Astrocyte of the cerebellum (primary cell): ENCODE data around the gene DLD.

Experiments
- DNase-seq: peaks from one replicate; pipeline ENCODE4 v3.0.0-alpha.2; 2011; ENCODE audit warnings: low read depth
- H3K4me3 ChIP-seq: 2 replicates; pipeline ENCODE4 v1.5.1; 2011; ENCODE audit warnings: mild to moderate bottlenecking, low read depth, low read length, moderate library complexity
- CTCF ChIP-seq: IDR thresholded peaks from 2 replicates; pipeline ENCODE4 v1.5.1; 2012; ENCODE audit warnings: low read length, low read depth, moderate library complexity, mild to moderate bottlenecking; ENCODE audit errors: missing control alignments
- in situ Hi-C: cut with HindIII; loops from 2 replicates; pipeline ENCODE4 v1.10.0; 2017; ENCODE audit warnings: low sequenced_read_pairs

The DLD gene

DNA sequence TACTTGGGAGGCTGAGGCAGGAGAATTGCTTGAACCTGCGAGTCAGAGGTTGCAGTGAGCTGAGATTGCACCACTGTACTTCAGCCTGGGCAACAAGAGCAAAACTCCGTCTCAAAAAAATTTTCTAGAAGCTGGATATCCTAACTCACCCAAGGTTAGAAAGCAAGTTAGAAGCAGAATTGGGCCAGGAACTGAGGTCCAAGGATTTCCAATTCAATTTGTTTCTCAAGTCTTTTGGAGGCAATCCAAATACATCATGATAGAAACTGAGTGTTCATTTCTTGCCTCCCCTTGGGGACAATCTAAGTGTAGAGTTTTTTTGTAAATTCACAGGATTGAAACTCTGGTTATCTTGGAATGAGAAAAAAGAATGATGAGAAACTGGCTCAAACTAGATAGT is 66.5 kb downstream of the DLD start:
- no peak for TF ChIP-seq CTCF
- no peak for DNase-seq
- H3K4me3 ChIP-seq: no peak overlapping the region
- in situ Hi-C loops: no loop called here

DNA sequence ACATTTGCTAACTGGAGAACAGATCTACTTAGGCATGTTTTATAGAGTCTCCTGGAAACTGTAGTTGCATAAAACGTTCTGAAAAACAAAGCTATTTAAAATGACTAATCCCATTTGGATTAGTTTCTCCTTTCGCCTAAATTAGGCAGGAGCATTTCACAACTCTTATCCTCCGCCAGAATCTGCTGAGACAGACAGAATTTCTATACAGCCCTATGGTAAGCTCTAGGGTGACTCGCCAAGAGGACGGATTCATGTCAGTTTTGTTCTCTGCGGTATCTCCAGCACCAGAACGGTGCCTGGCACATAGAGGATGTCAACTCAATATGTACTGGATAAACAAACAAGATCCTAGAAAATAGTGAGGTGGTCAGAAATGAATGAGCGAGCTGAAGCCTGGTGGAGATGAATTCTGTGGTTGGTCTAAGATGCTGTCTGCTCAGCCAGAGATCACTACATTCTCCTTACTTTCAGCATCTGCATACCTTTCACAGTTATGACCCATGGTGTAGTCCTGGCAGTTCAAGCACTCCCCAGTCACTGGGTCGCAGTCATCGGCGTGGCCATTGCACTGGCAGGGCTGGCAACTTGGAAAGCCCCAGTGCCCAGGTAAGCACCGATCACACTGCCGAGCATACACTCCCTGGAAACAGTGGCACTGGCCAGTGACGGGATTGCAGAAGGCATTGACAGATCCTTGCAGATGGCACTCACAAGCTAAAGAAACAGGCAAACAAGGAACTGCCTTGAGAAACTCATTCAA is 68.0 kb downstream of the DLD start:
- DNase-seq: peak; percentile 74
- no peak overlapping the region for H3K4me3 ChIP-seq
- no peak for TF ChIP-seq CTCF
- in situ Hi-C loops: no loop called here

DNA sequence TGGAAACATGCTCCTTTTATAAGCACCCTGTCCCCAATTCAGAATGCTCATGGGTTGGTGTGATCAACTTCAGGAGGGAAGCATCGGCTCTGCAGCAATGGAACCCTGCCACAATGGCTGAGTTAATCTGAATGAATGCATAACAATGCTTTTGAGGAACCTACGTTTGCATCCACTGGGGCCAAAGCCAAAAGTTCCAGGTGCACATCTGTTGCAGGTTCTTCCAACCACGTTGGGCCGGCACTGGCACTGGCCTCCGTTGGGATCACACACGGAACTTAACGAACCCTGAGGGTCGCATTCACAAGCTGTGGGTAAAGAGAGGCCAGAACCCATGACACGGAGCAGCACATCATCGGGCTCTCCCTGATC is 68.5 kb downstream of the DLD start:
- H3K4me3 ChIP-seq: no peak overlapping the region
- DNase-seq: no peak
- no peak for TF ChIP-seq CTCF
- in situ Hi-C loops: no loop called here

GRCh38 chr7:107960272-107960671 is 69.3 kb downstream of the DLD start:
- no peak overlapping the region for H3K4me3 ChIP-seq
- no peak for TF ChIP-seq CTCF
- DNase-seq: no peak
- in situ Hi-C loops: no loop called here

DNA sequence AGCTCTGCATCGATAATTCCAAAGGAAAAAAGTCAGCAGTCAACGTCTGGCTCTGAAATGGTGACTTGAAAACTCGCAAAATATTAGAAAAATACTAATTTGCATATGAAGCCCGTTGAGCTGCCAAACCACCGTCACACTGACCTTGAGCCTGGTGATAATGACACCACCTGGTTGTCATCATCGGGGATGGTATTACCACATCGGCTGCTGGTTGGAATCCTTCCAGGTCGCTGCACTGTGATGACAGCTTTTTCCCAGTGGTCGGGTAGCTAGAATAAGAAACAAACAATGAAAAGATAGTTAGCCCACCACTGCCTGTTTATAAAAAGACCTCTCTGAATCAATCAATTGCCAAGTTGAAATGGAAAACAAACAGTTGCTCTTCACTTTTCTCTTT is 70.4 kb downstream of the DLD start:
- TF ChIP-seq CTCF: no peak
- no peak overlapping the region for H3K4me3 ChIP-seq
- no peak for DNase-seq
- in situ Hi-C loops: no loop called here

DNA sequence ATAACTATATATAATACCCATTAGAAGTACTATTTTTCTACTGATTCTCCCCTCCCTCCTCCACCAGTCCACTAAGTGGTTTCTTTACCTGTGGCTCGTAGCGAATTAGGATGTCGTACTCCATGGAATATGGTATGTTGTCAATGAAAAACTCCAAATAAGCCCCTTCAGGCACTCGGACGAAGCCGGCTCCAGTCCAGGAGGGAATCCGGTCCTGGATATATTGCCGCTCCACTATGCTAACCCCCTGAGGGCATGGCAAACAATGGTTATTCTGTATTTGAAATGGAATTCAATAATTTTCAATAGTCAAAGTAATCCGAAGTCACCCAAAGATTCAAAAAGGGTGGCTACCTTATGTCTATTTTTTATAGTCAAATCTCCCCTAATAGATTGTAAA is 71.8 kb downstream of the DLD start:
- no peak for TF ChIP-seq CTCF
- no peak overlapping the region for H3K4me3 ChIP-seq
- DNase-seq: no peak
- in situ Hi-C loops: no loop called here
